HG03064 (cell line): ENCODE results near the gene LMX1B.
"Not testable (repeated sequence)": the region's sequence is repeated elsewhere in the genome, so short reads cannot be mapped to it uniquely, and the experiment has no call there.

ENCODE experiments used
- ATAC-seq: cut with Tn5 transposase; IDR thresholded peaks from one replicate; pipeline ENCODE4 v1.9.1; 2021; ENCODE audit warnings: low read depth; ENCODE audit not compliant: unreplicated experiment

Gene LMX1B

DNA sequence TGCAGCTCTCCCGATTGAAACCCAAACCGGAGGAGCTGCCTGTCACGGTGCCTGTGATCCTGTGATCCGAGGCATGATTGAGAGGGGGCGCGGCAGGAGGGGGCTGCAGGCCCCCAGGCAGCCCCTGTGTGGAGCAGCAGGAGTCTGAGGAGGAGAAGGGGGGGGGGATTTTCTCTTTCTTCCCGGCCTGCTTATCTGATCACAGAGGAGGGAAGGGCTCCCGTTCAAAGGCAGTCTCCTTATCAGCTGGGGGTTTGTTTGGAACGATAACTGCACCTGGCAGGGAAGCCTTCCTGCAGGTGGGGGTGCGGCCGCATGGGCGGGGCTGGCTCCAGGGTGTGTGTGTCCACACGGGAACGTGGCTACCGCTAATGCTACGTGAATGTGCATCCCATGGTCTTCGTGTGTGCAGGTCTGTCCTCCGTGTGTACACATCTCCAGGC is 38.4 kb downstream of the LMX1B start:
- no peak for ATAC-seq

- ATAC-seq: no peak
Observed at GRCh38 chr9:126654124-126654523, 40.4 kb downstream of the LMX1B start.

- ATAC-seq: not testable (repeated sequence)
Observed at GRCh38 chr9:126656214-126656613, 42.5 kb downstream of the LMX1B start.

- no peak for ATAC-seq
Observed at GRCh38 chr9:126658201-126658825, 44.6 kb downstream of the LMX1B start.

DNA sequence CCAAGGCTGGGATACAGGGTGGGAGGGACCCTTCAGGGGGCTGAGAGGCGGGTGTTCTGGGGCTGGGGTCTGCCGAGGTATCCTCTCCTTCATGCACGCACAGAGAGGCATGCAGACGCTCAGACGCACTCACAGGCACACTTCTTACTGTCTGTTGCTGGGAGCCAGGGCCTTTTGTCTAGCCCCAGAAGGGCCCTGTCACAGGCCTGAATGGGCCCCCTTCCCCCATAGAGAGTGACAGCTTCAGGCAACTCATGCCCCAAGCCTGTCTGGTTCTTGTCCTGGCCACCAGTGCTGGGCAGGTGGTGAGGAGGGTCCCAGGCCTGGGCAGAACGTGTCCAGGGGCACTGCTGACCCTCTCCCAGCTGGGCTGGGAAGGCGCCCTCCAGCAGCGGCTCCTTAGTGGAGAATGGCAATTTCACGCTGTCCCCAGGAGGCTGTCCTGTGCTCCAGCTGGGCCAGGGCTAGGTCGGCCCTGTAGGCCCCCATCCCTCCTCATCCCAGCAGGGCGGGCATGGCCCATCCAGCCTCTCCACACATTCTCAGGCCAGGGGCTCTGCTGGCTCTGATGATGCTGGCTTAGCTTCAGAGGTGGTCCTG is 45.3 kb downstream of the LMX1B start:
- ATAC-seq: no peak

DNA sequence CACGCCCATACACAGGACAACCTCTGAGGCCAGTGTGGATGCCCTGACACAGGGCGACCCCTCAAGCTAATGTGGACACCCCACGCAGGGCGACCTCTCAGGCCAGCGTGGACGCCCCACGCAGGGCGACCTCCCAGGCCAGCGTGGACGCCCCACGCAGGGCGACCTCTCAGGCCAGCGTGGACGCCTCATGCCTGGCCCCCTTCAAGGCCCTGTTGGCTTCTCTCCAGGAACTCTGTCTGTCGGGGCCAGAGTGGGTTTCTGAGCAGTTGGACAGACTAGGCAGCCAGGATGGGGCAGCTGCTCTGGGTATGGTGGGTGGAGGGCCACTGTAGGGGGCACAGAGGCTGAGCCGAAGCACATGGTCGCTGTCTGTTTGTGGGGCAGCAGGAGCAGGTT is 47.4 kb downstream of the LMX1B start:
- ATAC-seq: no peak

- no peak for ATAC-seq
Observed at GRCh38 chr9:126661521-126662251, 48.0 kb downstream of the LMX1B start.

- no peak for ATAC-seq
Observed at GRCh38 chr9:126663661-126664072, 49.9 kb downstream of the LMX1B start.

DNA sequence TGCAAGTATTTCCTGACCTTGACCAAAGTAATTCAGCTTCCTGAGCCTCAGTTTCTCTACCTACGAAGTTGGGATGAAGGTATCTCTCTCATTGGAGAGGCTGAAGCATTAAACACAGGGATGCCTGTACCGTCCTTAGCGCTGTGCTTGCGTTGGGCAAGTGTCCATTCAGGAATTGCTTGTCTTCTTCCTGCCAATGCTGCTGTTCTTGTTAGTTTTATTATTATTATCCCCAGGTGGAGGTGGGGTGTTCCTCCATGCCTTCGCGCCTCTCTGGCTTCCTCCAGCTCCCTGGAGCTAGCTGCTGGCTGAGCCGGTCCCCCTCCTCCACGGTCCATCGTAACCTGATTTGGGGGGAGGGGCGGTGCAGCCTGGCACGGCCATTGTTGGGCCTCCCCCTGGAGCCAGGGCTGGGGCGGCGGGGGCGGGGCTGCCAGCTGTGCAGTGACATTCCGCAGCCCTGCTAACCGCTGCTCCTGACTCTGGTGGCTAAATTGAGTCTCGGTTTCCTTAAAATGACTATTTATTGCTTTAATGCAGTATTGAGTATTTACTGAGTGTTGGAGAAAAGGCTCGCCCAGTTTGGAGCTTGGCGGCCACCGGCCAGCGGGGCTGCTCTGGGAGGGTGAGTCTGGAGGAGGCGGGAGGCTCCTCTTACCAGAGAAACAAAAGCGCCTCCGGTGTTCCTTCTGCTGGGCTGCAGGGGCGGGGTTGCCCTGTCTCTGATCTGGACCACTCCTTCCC is 51.3 kb downstream of the LMX1B start:
- ATAC-seq: no peak

GRCh38 chr9:126665644-126666035 is 51.9 kb downstream of the LMX1B start:
- no peak for ATAC-seq

DNA sequence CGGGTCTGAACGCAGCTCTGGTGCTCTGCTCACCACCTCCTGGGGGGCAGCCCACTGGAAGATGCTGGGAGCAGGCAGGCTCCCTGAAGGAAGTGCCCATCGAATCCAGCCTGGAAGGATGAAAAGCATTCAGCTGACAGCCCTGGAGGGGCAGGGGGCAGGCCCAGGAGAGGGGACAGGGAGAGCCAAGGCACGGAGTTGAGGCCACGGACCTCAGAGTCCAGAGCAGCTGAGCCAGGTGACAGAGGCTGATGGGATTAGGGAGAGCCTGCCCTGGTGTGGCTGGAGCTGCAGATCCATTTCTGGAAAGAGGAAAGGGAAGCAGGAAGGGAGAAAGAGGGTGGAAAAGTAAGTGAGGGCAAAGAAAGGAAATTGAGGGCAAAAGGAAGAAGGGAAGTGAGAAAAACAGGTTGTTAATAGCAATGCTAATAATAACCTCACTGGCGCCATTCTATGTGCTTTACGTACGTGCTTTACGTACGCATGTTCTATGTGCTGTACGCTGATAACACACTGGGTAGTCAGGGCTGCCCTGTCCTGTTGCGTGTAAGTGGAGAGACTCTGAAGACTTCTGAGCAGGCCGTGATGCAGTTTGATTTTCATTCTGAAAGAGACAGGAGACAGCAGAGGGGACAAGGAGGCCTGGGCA is 52.6 kb downstream of the LMX1B start:
- ATAC-seq: no peak

DNA sequence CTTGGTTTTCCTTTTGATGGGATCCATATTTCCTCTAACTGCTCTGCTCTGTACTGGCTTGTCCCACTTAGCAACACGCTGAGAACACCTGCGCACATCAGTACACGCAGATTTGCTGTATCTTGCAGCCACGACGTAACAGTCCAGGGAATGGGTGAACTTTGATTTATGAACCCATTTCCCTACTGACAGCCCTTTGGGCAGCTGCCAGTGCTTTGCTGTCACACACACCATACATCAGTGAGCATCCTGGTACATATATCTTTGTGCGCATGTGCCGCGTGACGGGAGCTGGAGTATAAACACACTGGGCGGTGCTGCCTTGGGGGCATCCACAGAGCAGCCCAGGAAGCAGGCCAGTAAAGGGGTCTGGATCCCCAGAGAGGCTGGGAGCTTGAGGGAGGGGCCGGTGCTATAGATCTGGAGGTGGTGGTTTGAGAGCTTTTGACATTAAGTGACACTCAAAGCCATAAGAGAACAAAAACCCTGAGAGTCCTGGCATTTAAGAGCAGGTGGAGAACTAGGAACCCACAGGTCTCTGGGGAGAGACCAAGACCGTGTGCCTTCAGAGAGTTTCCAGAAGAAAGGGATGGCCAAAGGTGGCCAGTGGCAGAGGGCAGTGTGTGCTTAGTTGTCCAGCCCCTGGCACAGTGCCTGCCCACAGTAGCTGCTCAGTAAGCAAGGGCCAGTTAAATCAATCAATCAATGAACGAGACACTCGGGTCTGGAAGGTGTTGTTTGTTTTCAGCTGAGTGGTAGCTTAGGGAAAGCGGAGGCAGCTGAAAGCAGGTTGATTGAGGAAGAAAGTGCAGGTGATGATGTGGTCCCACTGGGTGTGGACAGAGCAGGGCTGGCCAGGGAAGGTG is 53.7 kb downstream of the LMX1B start:
- no peak for ATAC-seq

GRCh38 chr9:126668058-126668457 is 54.3 kb downstream of the LMX1B start:
- ATAC-seq: no peak

GRCh38 chr9:126669108-126669507 is 55.4 kb downstream of the LMX1B start:
- ATAC-seq: no peak

DNA sequence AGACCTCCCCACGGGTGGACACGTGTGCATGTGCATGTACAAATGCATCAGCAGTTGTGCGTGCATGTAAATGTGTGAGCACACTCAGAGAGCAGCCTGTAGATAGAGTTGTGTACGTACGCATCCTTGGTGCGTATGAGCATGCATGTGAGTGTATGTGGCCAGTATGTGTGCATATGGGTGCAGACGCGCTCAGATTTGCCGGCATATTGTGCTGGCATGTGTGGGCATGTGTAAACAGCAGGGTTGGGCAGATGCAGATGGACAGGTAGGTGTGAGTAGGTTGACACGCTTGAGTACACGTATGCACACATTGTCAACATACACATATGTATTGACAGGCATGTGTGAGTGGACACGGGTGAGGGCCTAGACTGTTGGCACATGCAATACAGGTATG is 56.5 kb downstream of the LMX1B start:
- ATAC-seq: no peak

DNA sequence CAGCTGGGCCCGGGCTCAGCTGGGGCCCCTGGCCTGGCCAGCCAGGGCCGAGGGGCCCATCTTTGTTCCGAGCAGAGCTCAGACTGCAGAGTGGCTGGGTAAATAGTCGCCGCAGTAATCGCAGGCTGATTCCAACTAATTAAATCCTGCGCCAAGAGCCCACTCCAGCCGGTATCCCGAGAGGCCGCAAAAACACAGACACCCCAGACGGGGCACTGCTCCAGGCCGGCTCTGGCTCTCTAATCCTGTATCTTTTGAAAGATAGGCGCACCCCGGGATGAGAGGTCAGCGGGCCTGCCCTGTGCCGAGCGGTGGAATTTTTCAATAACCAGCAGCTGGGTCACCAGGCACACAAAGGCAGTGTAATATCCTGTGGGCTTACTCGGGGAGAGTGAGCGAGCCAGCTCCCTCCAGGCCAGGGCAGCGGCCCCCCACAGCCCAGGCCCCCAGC is 57.7 kb downstream of the LMX1B start:
- ATAC-seq: no peak

DNA sequence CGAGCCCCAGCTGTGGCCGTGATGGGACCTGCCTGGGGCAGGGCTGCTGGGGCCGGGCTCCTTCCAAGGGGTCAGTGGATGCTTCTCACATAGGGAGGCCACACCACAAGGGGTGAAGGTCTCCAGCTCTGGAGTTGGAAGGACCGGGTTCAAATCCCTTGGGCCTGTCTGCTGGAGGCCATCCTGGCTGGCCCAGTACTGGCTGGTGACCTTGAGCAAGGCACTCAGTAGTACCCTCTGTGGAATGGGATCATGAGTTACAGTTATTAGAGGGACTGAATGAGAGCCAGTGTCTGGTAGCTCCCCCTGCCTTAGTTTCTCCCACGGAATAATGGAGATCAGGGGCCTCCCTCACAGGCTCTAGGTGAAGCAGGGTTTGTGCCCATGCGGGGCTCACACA is 58.3 kb downstream of the LMX1B start:
- no peak for ATAC-seq

GRCh38 chr9:126672634-126673284 is 59.0 kb downstream of the LMX1B start:
- ATAC-seq: no peak

GRCh38 chr9:126673689-126674364 is 60.1 kb downstream of the LMX1B start:
- no peak for ATAC-seq
